HG03039 (cell line): ENCODE results near the gene CSTPP1.
"Not testable (repeated sequence)": the region's sequence is repeated elsewhere in the genome, so short reads cannot be mapped to it uniquely, and the experiment has no call there.

Experiments used
- ATAC-seq: cut with Tn5 transposase; IDR thresholded peaks from one replicate; pipeline ENCODE4 v1.9.1; 2021; ENCODE audit warnings: mild to moderate bottlenecking, moderate library complexity; ENCODE audit not compliant: unreplicated experiment

Gene CSTPP1

GRCh38 chr11:46984987-46985386, 48.4 kb downstream of the CSTPP1 start:
- ATAC-seq = no peak

DNA sequence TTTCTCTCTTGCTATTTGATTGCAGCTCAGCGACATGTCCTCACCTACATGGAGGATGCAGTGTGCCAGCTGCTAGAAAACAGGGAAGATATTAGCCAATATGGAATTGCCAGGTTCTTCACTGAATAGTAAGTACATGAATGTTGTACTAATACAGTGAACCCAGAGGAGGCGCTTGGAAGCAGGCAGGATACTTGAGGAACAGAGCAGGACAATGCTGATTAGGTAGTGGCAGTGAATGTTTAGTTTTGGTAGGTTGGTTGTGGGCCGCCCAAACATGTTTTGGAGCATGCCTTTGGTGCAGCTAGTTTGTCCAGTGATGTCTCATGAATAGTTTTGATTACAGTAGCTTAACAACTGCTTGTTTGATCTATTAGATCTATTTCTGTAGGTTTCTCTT, 50.6 kb downstream of the CSTPP1 start:
- ATAC-seq = no peak

GRCh38 chr11:46989810-46990487, 53.4 kb downstream of the CSTPP1 start:
- not testable (repeated sequence) for ATAC-seq

DNA sequence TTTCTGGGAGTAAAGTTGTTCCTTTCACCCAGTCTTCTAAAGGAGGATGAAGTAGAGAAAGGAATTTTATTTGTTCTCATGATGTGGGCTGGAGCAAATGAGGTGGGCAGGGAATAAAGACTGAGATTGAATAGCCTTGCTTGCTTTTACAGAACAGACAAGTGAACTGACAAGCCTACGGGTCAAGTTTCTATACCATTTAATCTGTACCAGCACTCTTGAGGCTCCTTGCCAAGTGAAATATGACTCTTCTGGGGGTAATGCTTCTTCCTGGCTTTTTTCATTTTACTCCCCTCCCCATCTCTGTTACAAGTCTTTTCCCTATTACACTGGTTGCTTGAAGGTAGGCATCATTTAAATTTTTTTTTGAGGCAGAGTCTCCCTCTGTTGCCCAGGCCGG, 54.8 kb downstream of the CSTPP1 start:
- no peak for ATAC-seq

GRCh38 chr11:46992386-46992785, 55.8 kb downstream of the CSTPP1 start:
- ATAC-seq = not testable (repeated sequence)

DNA sequence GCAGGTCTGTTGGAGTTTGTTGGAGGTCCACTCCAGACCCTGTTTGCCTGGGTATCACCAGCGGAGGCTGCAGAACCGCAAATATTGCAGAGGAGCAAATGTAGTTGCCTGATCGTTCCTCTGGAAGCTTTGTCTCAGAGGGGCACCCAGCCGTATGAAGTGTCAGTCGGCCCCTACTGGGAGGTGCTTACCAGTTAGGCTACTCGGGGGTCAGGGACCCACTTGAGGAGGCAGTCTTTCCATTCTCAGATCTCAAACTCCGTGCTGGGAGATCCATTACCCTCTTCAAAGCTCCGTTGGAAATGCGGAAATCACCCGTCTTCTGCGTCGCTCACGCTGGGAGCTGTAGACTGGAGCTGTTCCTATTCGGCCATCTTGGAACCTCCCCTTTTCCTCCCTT, 61.2 kb downstream of the CSTPP1 start:
- not testable (repeated sequence) for ATAC-seq

DNA sequence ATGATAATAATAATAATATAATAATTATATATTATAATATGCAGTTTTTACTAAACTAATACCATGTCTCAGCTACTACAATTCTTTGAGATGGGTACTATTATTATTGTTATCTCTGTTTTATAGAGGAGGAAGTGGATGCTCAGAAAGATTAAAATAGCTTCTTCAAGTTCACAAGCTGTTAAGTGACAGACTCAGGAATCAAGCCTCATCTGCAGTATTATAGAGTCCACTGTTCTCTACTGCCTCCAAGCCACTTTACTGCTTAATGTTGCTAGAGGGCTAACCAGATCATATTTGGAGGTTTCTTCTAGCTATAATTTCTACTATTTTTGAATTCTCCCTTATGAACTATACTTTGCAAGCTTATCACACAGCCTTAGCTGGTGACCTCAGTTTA, 62.7 kb downstream of the CSTPP1 start:
- ATAC-seq = no peak

DNA sequence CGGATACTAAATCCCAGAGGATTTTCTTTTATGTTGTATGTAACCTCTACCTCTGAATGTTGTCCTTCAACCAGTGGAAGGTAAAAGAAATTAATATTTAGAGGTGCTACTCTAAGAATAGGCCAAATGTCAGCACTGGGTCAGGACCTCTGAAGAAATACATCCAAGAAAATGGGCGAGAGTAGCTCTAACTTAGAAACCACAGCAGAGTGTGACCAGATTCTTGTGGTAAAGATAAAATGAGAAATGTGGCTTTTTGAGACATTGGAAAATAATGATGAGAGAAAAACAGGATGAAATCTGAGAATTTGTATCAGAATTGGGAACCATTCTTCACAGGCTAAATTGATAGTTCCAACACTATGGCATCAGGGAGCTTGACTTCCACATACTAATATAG, 63.5 kb downstream of the CSTPP1 start:
- no peak for ATAC-seq

DNA sequence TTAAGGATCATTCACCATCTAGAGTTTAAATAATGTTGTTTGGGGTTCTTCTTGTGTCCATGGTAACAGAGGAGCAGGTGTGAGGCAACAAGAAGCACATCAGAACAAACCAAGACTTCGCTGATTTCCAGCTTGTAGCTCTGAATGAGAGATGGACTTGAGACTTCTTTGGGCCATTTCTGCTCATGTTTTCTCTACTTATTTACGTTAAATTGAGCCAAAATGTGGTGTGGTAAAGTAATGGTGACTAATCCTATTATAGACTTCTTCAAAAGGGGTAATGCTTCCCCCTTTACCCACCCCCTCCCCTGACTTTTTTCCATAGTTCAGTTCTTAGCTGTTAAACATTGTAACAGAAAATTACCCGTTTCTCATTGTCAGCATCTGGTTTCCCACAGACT, 65.2 kb downstream of the CSTPP1 start:
- no peak for ATAC-seq

DNA sequence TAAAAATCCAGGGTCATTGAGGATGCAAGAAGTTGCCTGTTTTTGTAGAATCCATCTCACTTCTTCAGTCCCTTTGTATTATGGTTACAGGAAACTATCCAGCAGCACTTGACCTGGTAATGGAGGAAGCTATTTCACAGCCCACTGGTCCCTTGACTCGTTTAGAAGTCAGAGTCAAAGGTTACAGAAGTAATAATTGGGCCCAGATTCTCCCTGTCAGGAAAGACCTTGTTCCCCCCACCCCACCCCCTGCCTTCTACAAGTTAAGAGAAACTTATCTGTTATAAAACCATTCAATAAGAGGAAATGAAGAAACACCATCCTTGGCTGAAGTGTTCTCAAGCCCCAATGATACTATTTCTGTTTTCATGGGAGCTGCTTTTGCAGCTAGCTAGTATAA, 65.8 kb downstream of the CSTPP1 start:
- ATAC-seq = no peak

GRCh38 chr11:47003180-47003877, 66.8 kb downstream of the CSTPP1 start:
- ATAC-seq = no peak

DNA sequence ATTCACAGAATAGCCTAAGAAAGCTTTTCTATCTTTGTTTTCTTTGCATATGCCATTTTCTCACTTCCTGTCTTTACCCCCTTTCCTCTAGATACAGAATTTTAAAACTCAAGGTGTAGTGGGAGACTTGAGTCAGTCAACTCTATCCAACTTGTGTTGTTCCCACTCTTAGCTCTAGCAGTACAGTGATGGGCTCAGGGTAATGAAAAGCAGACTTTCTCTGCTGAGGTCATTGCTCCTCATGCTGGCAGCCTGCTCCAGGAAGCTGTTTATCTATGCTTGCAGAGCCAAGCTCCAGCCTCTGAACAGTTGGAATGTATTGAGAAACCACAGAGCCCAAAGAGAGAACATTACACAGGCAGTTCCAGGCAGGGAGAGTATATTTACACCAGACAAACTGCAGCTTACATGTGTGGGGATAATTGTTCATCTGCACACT, 68.1 kb downstream of the CSTPP1 start:
- ATAC-seq = no peak

DNA sequence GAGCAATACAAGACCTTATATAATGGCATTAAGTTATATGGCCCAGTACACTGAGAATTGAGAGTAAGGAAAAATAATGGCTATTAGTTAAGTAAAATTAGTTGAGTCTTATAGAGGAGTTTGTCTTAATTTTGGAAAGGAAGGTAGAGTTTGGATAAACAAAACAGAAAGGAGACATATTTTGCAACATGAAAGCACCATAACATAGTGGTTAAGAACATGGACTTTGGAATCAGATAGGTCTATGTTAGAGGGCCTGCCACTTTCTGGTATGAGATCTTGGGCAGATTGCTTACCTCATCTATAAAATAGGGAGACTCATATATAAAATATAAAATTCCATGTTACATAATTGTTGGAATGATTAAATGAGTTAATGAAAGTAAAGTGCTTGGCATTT, 68.9 kb downstream of the CSTPP1 start:
- ATAC-seq = no peak

DNA sequence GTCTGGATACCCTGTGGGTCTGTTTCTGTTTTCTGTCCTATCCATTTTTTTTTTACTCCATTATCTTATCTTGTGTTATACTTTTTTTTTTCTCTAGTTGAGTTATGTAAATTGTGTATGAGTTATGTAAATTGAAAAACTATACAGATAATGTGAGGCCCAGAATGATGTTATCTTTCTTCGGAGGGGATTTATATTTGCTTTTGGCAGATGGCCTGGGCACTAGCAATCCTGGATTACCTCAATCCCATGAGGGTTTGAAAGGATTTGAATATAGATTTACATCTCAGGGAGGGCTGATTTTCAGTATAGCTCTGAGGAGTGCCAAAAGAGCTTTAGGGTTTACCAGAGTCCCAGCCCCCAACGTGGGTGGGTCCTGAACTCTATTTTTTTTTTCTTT, 71.0 kb downstream of the CSTPP1 start:
- ATAC-seq = no peak

DNA sequence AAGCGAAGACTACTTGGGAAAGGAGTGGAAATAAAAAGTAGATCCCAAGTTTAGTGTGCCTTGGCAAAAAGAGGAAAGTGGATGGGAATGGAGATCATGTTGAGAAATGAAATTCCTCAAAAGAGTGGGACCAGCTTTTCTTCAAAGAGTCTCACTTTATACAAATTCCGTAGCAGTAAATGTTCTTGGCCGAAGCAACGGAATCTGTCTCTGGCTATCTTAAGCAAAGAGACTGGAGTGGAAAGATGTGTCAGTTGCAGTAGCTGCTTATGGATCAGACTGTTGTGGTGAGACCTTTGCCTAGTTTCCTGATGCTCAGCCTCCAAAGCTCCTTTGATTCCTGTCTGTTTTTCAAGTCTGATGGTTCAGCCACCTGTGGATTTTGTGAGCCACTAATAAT, 73.6 kb downstream of the CSTPP1 start:
- ATAC-seq = no peak

- ATAC-seq = no peak
Observed at GRCh38 chr11:47014097-47014496, 77.5 kb downstream of the CSTPP1 start.

GRCh38 chr11:47018637-47019036, 82.1 kb downstream of the CSTPP1 start:
- no peak for ATAC-seq

GRCh38 chr11:47020793-47021526, 84.4 kb downstream of the CSTPP1 start:
- ATAC-seq = no peak

- ATAC-seq = no peak
Observed at GRCh38 chr11:47021527-47021818, 84.9 kb downstream of the CSTPP1 start.

- ATAC-seq = no peak
Observed at GRCh38 chr11:47021965-47022364, 85.4 kb downstream of the CSTPP1 start.

- ATAC-seq = no peak
Observed at GRCh38 chr11:47028195-47029093, 91.9 kb downstream of the CSTPP1 start.
